T-helper 17 cell (primary cell): ENCODE measurements around the gene GABRG3. TPM values are rescaled to one million over a fixed set of nuclear protein-coding genes. Genes with fewer than 3 reads are reported as not detected.

ENCODE experiments used
- ATAC-seq: fragments of 150-1000 bp; cut with Tn5 transposase; 2 replicates; pipeline ENCODE4 v1.10.0; 2021; ENCODE audit warnings: mild to moderate bottlenecking, moderate library complexity
- DNase-seq, 3 donors: peaks; one replicate each; pipeline versions ENCODE4 v3.0.0 to v3.0.0-alpha.2; 2020 to 2021
- H3K9me3 ChIP-seq: one replicate; pipeline ENCODE4 v1.7.0; 2013; ENCODE audit warnings: low read length, mild to moderate bottlenecking; ENCODE audit not compliant: control insufficient read depth, poor library complexity, severe bottlenecking
- H3K27ac Mint-ChIP-seq: one replicate; pipeline ENCODE4 v1.8.0; 2022; ENCODE audit warnings: mild to moderate bottlenecking, moderate library complexity, mixed read lengths
- H3K27me3 Mint-ChIP-seq: one replicate; pipeline ENCODE4 v1.8.0; 2022; ENCODE audit warnings: mixed read lengths
- H3K36me3 Mint-ChIP-seq: one replicate; pipeline ENCODE4 v1.8.0; 2022; ENCODE audit warnings: low read depth, mixed read lengths
- H3K4me1 Mint-ChIP-seq: one replicate; pipeline ENCODE4 v1.8.0; 2022; ENCODE audit warnings: mild to moderate bottlenecking, mixed read lengths
- H3K4me3 Mint-ChIP-seq: one replicate; pipeline ENCODE4 v1.8.0; 2022; ENCODE audit warnings: mild to moderate bottlenecking, moderate library complexity, mixed read lengths
- total RNA-seq, 4 donors: library from RNA in 2 of 4; stranded (reverse) in 2 of 4; gene quantifications; one replicate each; pipeline ENCODE4 v1.2.3 and lab custom pipeline; 2022 to 2026

The GABRG3 gene
- total RNA-seq, 2 donors from 2014 or later, result not detected

GRCh38 chr15:27382361-27383025 is 411.5 kb downstream of the GABRG3 start:
- H3K27me3 Mint-ChIP-seq, result no peaks in the 10 kb centered on the region
- ATAC-seq (no peak), DNase-seq (no peak)
- no peak overlapping the region for H3K4me3 Mint-ChIP-seq
- no peaks in the 10 kb centered on the region for H3K4me1 Mint-ChIP-seq
- H3K9me3 ChIP-seq, result no peaks in the 10 kb centered on the region
- no peak overlapping the region for H3K27ac Mint-ChIP-seq
- H3K36me3 Mint-ChIP-seq, result no peaks in the 10 kb centered on the region

- H3K9me3 ChIP-seq, result no peaks in the 10 kb centered on the region
- Mint-ChIP-seq H3K4me1 (no peaks in the 10 kb centered on the region), H3K27ac (no peak overlapping the region), H3K27me3 (no peaks in the 10 kb centered on the region), H3K36me3 (no peaks in the 10 kb centered on the region), H3K4me3 (no peak overlapping the region)
- DNase-seq (no peak), ATAC-seq (no peak)
Observed at GRCh38 chr15:27383726-27384125, 412.7 kb downstream of the GABRG3 start.

GRCh38 chr15:27392163-27392562 is 421.2 kb downstream of the GABRG3 start:
- no peaks in the 10 kb centered on the region for H3K36me3 Mint-ChIP-seq
- ATAC-seq (no peak), DNase-seq (no peak)
- H3K4me3 Mint-ChIP-seq, result no peak overlapping the region
- H3K4me1 Mint-ChIP-seq, result no peaks in the 10 kb centered on the region
- no peaks in the 10 kb centered on the region for H3K9me3 ChIP-seq
- no peak overlapping the region for H3K27ac Mint-ChIP-seq
- H3K27me3 Mint-ChIP-seq, result no peaks in the 10 kb centered on the region

- Mint-ChIP-seq H3K27ac (no peak overlapping the region), H3K36me3 (no peaks in the 10 kb centered on the region), H3K4me1 (no peaks in the 10 kb centered on the region), H3K4me3 (no peak overlapping the region), H3K27me3 (no peaks in the 10 kb centered on the region)
- ATAC-seq, result no peak
- no peaks in the 10 kb centered on the region for H3K9me3 ChIP-seq
- no peak for DNase-seq
Observed at GRCh38 chr15:27396521-27396920, 425.5 kb downstream of the GABRG3 start.

- Mint-ChIP-seq H3K36me3 (no peaks in the 10 kb centered on the region), H3K4me1 (no peaks in the 10 kb centered on the region), H3K27me3 (no peaks in the 10 kb centered on the region), H3K4me3 (no peak overlapping the region), H3K27ac (no peak overlapping the region)
- ATAC-seq (no peak), DNase-seq (no peak)
- H3K9me3 ChIP-seq, result no peaks in the 10 kb centered on the region
Observed at GRCh38 chr15:27396996-27397395, 426.0 kb downstream of the GABRG3 start.

- Mint-ChIP-seq H3K4me3 (no peak overlapping the region), H3K27me3 (no peaks in the 10 kb centered on the region), H3K27ac (no peak overlapping the region), H3K4me1 (no peaks in the 10 kb centered on the region), H3K36me3 (no peaks in the 10 kb centered on the region)
- ATAC-seq (no peak), DNase-seq (no peak)
- H3K9me3 ChIP-seq, result no peaks in the 10 kb centered on the region
Observed at GRCh38 chr15:27398631-27399161, 427.7 kb downstream of the GABRG3 start.

GRCh38 chr15:27399241-27399640 is 428.3 kb downstream of the GABRG3 start:
- Mint-ChIP-seq H3K27me3 (no peaks in the 10 kb centered on the region), H3K36me3 (no peaks in the 10 kb centered on the region), H3K4me1 (no peaks in the 10 kb centered on the region), H3K4me3 (no peak overlapping the region), H3K27ac (no peak overlapping the region)
- ATAC-seq (no peak), DNase-seq (no peak)
- no peaks in the 10 kb centered on the region for H3K9me3 ChIP-seq

GRCh38 chr15:27401471-27401870 is 430.5 kb downstream of the GABRG3 start:
- H3K27me3 Mint-ChIP-seq, result no peaks in the 10 kb centered on the region
- H3K36me3 Mint-ChIP-seq, result no peaks in the 10 kb centered on the region
- H3K27ac Mint-ChIP-seq, result no peak overlapping the region
- no peak overlapping the region for H3K4me3 Mint-ChIP-seq
- ATAC-seq, result no peak
- no peaks in the 10 kb centered on the region for H3K4me1 Mint-ChIP-seq
- DNase-seq, result no peak
- H3K9me3 ChIP-seq, result no peaks in the 10 kb centered on the region

GRCh38 chr15:27408428-27408827 is 437.4 kb downstream of the GABRG3 start:
- ATAC-seq, result no peak
- no peaks in the 10 kb centered on the region for H3K9me3 ChIP-seq
- Mint-ChIP-seq H3K36me3 (no peaks in the 10 kb centered on the region), H3K27ac (no peak overlapping the region), H3K4me3 (no peak overlapping the region), H3K4me1 (no peaks in the 10 kb centered on the region), H3K27me3 (no peaks in the 10 kb centered on the region)
- no peak for DNase-seq

GRCh38 chr15:27410996-27411605 is 440.1 kb downstream of the GABRG3 start:
- H3K27me3 Mint-ChIP-seq, result no peaks in the 10 kb centered on the region
- no peaks in the 10 kb centered on the region for H3K9me3 ChIP-seq
- H3K27ac Mint-ChIP-seq, result no peak overlapping the region
- no peak overlapping the region for H3K4me3 Mint-ChIP-seq
- ATAC-seq (no peak), DNase-seq (no peak)
- H3K36me3 Mint-ChIP-seq, result no peaks in the 10 kb centered on the region
- H3K4me1 Mint-ChIP-seq, result no peaks in the 10 kb centered on the region

GRCh38 chr15:27412415-27412814 is 441.4 kb downstream of the GABRG3 start:
- H3K27ac Mint-ChIP-seq, result no peak overlapping the region
- H3K9me3 ChIP-seq, result no peaks in the 10 kb centered on the region
- H3K36me3 Mint-ChIP-seq, result no peaks in the 10 kb centered on the region
- no peak overlapping the region for H3K4me3 Mint-ChIP-seq
- ATAC-seq, result no peak
- no peak for DNase-seq
- no peaks in the 10 kb centered on the region for H3K4me1 Mint-ChIP-seq
- H3K27me3 Mint-ChIP-seq, result no peaks in the 10 kb centered on the region

GRCh38 chr15:27414168-27414870 is 443.3 kb downstream of the GABRG3 start:
- no peak overlapping the region for H3K27ac Mint-ChIP-seq
- no peak for ATAC-seq

GRCh38 chr15:27418726-27419125 is 447.7 kb downstream of the GABRG3 start:
- H3K9me3 ChIP-seq, result no peaks in the 10 kb centered on the region
- H3K4me1 Mint-ChIP-seq, result no peaks in the 10 kb centered on the region
- no peak overlapping the region for H3K27ac Mint-ChIP-seq
- H3K4me3 Mint-ChIP-seq, result no peak overlapping the region
- DNase-seq, result no peak
- no peaks in the 10 kb centered on the region for H3K27me3 Mint-ChIP-seq
- no peaks in the 10 kb centered on the region for H3K36me3 Mint-ChIP-seq
- no peak for ATAC-seq

More at GRCh38 chr15:27414168-27414870, 443.3 kb downstream of the GABRG3 start:
- H3K9me3 ChIP-seq, result no peaks in the 10 kb centered on the region
- H3K4me1 Mint-ChIP-seq, result no peaks in the 10 kb centered on the region
- DNase-seq, result no peak
- H3K27me3 Mint-ChIP-seq, result no peaks in the 10 kb centered on the region
- H3K4me3 Mint-ChIP-seq, result no peak overlapping the region
- H3K36me3 Mint-ChIP-seq, result no peaks in the 10 kb centered on the region
